ENCODE data around the gene IGFBP3.

IGFBP3 gene

DNA sequence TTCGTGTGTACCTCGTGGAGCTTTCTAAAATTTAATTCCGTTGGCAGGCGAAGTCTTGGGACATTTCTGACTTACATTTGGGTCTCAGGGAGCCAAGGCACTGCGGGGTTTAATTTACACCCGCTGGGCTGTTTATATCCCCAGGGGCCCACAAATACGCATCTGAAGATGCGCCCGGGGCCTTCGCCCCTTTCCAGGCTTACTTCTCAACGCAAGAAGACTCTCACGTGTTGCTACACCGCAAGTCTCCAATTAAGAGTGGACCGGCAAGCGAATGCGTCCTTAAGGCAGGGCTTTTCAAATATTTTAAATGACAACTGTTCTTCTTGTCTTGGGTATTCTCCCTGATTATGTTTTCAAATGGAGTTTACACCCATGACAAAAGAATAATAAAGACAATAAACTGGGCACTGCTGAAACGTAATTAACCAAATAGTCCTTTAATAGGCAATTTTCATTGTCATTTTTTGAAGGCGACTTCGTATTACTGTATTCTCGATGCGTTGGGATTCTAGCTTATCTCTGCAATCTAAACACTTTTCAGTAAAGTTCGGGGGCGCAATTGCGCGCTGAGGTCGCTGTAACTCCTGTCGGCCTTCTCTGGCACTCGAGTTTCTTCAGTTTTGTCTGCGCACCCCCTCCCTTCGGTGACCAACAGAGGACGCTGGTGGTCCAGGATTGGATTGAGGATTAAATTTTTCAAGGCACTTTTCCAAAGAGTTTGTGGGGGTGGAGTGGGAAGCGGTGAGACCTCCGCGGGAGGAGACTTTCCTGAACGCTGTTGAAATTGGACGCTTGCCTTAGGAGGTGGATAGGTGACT, 837 bp upstream of the IGFBP3 start:
- DNase-seq, result peak; percentile 33

DNA sequence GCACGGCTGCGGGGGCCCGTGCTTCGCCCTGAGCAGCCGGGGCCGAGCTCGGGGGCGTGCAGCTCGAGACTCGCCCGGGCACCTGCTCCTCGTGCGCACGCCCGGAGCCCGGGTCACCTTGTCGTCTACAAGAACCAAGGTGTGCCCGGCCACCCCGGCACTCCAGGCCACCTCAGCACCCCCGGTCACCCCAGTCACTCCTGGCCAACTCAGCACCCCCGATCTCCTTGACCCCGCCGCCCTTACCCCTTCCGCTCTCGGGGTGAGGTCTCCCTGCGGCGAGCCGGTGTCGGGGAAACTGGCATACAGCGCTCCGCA, 268 bp upstream of the IGFBP3 start:
- no peak for DNase-seq

DNA sequence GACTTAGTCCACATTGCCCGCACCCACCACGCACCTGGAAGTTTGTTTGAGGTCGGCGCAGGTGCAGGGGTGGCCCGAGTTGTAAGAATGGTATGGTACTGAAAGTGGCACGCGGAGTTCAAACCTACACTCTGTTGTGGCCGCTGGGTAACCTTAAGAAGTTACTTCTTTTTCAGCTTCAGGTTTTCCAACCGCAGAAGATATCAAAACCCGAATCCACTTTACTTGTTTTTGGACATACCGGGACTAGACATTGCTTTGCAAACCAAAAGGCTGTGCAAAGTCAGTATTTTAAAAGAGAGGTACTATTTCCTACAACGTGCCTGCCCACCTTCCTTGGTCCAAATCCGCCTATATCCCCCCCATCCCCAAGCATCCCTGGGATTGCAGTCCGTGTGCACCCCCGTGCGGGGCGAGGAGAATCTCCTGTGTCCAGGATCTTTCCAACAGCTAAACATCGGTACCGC, 1.0 kb downstream of the IGFBP3 start:
- no peak for DNase-seq

DNA sequence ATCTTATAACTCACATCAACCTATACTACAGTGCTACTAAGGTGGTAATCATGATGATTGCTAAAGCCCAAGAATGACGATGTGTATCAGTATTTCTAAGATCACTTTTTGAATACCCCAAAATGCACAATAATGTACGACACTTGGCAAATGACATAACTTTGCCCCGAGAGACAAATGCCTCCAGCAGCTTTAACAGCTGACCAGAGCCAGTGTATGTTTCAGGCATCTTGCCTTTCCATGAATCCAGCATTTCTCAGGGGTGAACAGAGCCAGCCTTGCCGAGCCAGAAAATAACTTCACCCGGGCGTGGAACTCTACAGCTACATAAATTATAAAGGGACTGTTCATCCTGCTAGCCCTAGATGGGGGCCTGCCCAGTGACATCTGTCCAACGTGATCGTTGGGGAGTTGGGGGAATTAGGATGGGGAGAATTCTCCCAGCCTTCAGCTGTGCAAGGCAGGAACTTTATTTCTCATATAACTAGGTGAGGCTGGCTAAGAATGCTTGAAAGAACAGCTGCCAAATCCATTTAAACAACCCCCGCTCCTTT, 1.8 kb downstream of the IGFBP3 start:
- no peak for DNase-seq

DNA sequence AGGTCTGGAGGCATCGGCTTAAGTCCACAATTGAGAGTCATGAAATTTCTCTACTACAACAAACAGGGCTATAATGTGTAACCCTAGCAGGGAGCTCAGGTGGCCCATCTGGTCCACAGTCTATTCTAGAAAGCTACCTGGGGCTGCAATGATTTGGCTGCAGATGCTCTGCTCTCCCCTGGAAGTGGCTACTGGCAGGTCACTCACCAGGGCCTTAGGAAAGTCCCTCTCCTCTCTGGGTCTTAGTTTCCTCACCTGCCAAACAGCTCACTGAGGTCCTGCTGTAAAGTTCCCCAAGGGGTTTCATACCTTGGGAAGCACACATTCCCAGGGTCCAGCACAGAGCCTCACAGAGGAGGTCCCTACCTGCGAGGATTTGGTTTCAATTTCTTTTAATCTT, 2.5 kb downstream of the IGFBP3 start:
- no peak for DNase-seq

DNA sequence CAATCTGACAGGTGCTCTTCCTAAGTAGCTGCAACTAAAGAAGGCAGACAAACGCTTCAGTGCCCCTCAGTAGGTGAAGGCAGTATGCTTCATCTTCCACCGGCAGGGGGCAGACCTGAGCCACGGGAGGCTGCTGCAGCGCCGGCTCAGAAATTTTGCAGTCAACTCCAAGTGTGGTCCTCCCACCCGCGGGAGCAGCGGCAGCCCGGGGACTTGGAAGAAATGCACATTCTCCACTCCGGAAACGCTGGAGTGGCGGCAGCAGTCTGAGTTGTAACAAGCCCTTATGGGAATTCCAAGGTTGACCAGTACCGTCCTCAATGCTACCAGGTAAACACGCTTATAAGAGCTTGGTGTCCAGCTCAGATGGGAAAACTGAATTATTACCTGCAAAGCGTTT, 3.4 kb downstream of the IGFBP3 start:
- DNase-seq, result peak; percentile 76

DNA sequence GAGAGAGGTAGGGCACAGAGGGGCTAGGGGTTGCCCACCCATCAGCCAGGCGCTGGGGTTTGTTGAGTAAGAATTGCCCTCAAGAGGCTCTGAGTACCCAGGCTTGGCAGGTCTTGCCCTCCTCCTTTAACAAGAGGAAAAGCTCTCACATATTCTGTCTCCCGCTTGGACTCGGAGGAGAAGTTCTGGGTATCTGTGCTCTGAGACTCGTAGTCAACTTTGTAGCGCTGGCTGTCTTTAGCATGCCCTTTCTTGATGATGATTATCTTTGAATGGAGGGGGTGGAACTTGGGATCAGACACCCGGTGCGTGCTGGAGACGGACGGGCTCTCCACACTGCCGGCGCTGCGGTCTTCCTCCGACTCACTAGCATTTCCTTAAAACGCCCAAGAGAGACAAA, 4.0 kb downstream of the IGFBP3 start:
- no peak for DNase-seq

DNA sequence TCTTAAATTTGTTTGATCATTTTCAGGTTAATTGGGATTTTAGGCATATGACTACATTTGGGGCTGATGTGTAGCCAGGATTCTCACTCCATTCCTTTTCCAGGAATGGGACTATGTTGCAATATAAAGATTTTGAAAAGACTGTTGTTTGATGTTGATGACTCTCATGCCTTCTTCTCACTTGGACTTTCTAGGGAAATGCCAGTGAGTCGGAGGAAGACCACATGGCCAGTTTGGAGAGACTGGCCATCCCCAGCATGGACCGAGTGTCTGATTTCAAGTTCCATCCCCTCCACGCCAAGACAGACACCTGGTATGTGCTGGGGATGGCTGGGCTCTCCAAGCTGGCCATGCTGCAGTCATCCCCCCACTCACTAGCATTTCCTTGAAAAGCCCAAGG, 5.5 kb downstream of the IGFBP3 start:
- no peak for DNase-seq

DNA sequence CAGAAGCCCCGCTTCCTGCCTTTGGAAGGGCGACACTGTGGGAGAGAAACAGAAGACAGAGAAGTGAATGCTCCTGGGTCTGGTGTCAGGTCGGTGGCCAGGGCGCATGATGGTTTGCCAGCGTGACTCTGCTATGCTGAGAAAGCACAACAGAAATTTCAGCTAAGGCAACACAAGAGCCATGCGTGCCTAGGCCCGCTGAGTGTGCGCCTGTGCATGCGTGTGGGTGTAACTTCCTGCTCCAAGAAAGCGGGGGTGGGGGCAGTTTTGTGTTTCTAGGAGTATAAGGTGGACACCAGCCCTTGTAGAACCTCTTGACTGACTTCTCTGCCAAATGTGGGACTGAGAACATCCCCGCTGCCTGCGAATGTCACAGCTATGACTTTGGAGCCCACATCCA, 6.2 kb downstream of the IGFBP3 start:
- no peak for DNase-seq

DNA sequence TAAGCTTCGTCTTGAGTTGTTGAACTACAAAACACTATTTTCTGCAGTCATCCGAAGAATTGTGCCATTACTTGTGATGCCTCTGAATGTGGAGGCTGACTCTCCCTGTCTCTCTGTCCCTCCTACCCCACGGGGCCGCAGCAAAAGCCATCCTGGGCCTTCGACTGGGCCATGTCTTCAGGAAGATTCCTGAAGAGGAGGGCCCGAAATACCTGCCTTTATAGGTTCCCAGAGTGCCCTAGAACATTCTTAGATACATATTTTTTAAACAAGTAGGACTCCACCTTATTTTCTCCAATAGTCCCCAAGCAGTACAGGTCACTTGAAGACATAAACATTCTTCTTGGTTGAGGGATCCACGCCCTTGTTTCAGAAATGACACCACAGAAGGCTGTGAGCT, 8.1 kb downstream of the IGFBP3 start:
- no peak for DNase-seq

DNA sequence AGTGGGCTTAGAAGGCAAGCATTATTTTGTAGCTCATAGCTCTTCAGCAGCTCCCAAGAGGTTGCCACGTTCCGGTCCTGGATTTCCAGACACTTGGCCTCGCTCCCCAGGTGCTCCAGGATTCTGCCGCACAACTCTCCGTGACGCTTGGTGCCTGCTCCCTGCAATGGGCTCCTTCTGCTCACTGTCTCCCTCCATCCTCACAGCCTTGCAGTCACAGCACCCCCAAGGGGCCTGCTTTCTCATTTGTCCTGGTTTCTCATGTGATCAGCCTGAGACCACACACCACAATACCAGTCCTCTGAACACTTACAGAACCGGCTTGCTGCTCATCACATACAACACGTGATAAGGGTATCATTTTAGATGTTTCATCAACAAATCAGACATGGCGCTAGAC, 9.8 kb downstream of the IGFBP3 start:
- no peak for DNase-seq

DNA sequence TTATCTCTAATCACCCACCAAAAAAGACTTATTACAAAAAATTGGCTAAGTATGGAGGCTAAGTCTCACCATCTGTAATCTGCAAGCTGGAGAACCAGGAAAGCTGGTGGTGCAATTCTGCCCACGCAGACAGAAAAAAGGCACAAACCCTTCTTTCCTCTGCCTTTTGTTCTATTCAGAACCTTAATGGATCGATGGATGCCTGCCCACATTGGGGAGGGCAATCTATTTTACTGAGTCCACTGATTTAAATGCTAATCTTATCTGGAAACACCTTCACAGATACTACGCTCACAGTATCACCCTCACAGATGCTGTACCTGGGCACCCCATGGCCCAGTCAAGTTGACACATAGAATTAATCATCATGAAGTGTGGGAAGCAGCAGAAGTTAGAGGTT, 10.2 kb downstream of the IGFBP3 start:
- no peak for DNase-seq

DNA sequence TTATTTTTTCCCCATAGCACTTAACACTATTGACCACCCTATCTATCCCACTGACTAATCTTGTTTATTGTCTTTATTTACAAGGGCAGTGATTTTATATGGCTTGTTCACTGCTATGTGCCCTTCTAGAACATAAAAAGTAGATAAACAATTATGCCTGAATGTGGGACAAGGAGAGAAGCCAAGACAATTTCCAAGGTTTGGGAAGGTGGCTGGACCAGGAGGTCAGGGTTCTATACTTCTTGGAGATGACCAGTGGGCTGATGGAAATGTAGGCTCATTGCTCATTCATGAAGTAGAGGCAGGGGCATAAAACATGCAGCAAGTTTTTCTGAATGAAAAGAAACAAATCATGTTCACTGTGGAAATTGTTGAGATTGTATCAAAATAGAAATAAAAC, 11.5 kb downstream of the IGFBP3 start:
- DNase-seq, result no peak

DNA sequence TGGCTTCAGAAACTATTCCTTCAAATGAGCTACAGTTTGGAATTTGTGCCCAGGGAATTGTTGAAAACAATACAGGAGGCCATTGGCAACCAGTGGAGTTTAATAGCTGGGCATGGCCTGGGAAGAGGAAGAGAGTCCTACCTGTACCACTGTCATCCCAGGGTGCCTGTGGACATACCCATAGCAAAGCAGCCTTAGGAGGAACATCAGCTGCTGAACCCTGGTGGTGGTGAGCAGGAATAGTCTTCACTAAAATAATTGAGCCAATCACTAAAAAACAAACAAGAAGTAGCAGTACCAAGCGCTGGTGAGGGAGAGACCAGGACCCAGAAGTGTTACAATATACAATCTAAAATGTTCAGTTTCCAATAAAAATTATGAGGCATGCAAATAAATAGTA, 18.3 kb downstream of the IGFBP3 start:
- no peak for DNase-seq

DNA sequence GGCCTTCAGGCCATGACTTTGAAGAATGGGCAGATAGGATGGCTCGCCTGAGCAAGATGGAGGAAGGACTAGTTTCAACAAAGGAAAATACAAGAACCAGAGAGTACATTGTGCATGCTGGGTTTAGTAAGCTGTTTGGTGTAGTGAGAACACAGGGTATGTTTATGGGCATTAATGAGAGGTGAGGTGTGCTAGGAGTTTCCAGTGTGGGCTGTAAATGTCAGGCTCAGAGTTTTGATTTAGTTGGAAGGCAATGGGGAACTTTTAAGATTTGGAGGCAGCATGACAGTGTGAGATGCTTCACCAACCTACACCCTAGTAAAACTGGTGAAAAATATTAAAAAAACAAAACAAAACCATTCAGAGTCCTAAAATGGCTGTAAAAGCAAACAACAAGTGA, 19.5 kb downstream of the IGFBP3 start:
- no peak for DNase-seq

DNA sequence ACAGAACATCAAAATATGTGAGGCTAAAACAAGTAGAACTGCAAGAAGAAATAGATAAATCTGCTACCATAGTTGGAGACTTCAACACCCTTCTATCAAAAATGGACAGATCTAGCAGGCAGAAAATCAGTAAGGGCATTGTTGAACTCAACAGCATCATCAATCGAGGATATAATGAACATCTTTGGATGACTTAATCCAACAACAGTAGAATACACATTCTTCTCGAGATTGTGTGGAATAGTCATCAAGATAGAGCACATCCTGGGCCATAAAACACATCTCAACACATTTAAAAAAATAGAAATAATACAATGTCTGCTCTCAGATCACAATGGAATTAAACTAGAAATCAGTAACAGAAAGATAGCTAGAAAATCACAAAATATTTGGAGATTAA, 22.9 kb downstream of the IGFBP3 start:
- DNase-seq, result no peak

DNA sequence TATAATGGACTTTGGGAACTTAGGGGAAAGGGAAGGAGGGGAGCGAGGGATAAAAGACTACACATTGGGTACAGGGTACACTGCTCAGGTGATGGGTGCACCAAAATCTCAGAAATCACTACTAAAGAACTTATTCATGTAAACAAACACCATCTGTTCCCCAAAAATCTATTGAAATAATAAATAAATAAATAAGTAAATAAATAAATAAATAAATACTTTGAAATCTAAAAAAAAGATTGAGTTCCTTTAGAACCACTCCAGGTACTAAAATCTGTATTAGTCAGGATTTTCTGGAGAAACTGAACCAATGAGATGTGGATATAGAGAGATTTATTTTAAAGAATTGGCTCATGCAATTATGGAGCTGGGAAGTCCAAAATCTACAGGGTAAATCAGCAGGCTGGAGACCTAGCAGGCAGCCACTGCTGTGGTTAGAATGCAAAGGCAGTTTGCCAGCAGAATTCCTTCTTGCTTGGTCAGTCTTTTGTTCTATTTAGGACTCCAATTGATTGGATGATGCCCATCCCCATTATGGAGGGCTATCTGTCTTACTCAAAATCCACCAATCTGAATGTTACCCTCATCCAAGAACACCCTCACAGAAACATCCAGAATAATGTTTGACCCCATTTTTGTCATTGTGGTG, 23.9 kb downstream of the IGFBP3 start:
- no peak for DNase-seq

DNA sequence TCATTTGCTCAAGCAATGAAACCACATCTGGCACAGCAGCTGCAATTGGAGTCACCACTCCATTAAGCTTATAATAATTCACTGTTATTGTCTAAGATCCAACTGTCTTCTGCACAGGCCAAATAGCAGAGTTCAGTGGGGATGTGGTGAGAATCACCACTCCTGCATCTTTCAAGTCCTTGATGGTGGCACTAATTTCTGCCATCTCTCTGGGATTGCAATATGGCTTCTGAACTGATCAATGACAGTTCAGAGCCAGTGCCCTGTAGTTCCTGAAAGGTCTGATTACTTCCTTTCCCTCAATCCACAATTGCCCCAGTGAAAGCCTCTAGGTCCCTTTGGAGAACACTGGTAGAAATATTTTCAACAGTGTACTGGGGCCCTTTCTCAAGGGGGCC, 26.4 kb downstream of the IGFBP3 start:
- no peak for DNase-seq

DNA sequence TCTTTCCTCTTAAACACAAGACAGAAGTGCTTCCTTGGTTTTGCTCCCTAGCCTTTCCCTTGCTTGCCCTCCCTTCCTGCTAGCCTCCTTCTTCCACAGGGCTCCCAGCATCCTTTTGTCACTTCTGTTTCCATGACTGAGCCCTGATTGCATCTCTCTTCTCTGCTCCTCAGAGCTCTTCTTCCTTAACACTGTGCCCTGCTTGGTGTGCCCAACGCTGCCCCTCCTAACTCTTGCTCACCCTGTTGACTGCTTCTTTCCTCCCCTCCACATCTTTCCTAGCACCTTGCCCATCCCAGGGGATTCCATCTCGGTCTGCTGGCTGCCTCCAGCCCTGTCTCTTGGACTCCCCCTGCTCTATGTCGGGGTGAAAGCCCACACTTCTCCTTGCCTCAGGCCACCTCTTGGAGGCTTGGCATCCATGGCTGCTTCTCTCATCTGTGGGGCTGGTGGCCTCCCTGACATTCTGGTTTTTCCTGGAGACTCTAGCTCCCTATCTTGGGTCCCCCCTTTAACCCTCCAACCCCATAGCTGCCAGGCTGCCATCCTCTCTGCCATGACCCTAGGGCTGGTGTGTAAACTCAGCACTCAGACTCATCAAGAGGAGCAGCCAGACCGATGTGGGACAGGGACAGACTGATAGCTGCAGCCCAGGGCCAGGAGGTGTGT, 26.9 kb downstream of the IGFBP3 start:
- DNase-seq, result no peak

DNA sequence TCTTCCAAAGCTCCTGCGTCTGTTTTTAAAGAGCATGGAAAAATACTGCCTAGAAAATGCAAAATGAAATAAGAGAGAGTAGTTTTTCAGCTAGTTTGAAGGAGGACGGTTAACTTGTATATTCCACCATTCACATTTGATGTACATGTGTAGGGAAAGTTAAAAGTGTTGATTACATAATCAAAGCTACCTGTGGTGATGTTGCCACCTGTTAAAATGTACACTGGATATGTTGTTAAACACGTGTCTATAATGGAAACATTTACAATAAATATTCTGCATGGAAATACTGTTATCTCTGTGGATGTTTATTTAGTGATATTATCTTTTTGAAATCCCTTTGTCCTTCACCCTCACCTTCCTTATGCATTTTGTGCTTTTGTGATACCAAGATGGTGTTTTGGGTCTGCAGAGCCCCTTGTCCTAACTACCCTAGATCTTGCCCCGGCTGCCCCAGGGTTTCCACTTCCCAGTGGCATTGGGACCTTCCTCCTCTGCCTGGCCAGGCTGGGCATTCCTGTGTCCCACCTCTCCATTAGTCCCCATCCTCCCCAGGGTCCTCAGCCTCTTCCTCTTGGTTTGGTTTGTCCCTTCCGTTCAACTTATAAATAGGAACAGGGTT, 27.6 kb downstream of the IGFBP3 start:
- DNase-seq, result no peak

DNA sequence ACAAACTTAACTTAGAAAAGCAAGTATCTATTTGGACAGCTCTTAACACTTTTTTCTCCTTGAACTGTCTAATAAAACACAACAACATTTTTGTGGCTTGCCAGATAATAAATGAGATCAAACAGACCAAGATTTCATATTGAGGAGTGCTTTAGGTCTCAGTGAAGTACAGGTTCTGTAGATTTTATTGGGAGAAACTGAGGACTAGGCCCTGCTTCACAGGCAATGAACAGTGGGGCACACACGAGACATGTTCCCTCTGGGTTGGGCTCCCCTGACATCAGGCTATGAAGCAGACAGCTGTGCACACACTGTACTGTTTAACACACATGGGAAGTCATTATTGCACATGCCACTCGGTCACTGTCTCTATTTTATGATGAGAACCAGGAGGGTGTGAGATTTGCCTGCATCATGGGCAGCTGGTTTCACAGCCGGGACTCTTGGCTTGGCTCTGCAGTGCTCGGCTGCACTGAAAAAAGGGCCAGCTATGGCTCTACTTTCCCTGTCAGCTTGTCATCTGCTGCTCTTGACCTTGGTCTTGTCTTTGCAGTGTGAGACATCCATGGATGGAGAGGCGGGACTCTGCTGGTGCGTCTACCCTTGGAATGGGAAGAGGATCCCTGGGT, 28.6 kb downstream of the IGFBP3 start:
- DNase-seq, result no peak

DNA sequence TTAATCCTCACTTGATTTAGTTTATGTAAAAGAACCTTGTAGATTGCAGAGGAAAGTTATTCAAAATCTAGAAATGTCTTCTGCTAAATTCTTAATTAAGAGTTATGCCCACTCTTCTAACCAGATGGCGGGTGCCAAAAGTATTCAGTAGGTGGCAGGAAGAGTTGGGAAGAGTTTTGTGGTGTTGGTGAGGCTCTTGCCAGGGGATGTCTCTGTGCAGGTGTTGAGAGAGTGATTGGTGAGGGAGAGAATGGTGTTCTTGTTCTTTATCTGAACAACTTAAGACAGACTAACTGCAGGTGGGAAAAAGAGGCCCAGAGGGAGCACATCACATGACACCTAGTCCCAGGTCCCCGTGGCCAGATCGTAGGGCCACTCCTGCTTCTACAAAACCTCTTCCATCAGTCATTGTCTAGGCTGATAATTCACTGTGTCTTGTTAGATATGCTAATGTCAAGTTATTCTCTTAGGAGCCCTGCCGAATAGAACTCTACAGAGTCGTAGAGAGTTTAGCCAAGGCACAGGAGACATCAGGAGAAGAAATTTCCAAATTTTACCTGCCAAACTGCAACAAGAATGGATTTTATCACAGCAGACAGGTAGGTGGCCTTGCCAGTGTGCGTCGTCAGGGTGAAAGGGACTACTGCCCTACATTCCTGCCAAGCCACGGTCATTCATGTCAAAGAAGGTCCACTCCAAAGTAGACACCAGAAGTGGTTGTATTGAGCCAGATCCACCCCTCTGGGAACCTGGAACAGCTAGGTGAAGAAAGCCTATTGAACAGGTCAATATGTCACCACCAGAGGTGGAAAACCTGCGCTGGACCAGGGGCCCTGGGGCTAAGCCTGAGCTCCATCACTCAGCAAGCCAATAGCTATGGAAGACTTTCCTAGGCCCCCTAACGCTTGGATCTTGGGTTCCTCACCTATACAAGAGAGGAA, 29.3 kb downstream of the IGFBP3 start:
- no peak for DNase-seq
